VCaP (cell line): ENCODE measurements around the gene MPV17L2.
A peak's percentile ranks its signal among the peaks of the same experiment; 100 is the strongest.

Experiments used
- H3K27ac ChIP-seq: fragments of 450-650 bp; 2 replicates; pipeline ENCODE4 v1.5.1; 2017
- CTCF ChIP-seq: fragments of 450-650 bp; conservative IDR thresholded peaks from 2 replicates; pipeline ENCODE4 v1.5.1; 2017; ENCODE audit warnings: mild to moderate bottlenecking, moderate library complexity

Gene MPV17L2

GRCh38 chr19:18221815-18222725 is 29.1 kb downstream of the MPV17L2 start:
- no peak overlapping the region for H3K27ac ChIP-seq
- no peak for TF ChIP-seq CTCF

GRCh38 chr19:18223860-18224524 is 31.0 kb downstream of the MPV17L2 start:
- no peak for TF ChIP-seq CTCF
- H3K27ac ChIP-seq: peak overlapping the region; percentile 69; the same call in 1 of the 2 replicates

- no peak for TF ChIP-seq CTCF
- H3K27ac ChIP-seq: peak overlapping the region; percentile 69; the same call in 1 of the 2 replicates
Observed at GRCh38 chr19:18224525-18225354, 31.7 kb downstream of the MPV17L2 start.

GRCh38 chr19:18225355-18225701 is 32.3 kb downstream of the MPV17L2 start:
- peak overlapping the region; percentile 69; the same call in 1 of the 2 replicates for H3K27ac ChIP-seq
- no peak for TF ChIP-seq CTCF

- TF ChIP-seq CTCF: no peak
Observed at GRCh38 chr19:18225702-18226468, 32.9 kb downstream of the MPV17L2 start, which contains the start of gene PDE4C. Gene PDE4C (minus strand): TSS chr19:18226438. CDS start chr19:18226415, 23 bp downstream.

GRCh38 chr19:18226956-18227780 is 34.1 kb downstream of the MPV17L2 start:
- TF ChIP-seq CTCF: no peak
- no peak overlapping the region for H3K27ac ChIP-seq

More at GRCh38 chr19:18225702-18226468, 32.9 kb downstream of the MPV17L2 start, which contains the start of gene PDE4C:
- no peak within 1 kb of the TSS; the same call in 1 of the 2 replicates for H3K27ac ChIP-seq
